Gastrocnemius medialis (tissue), 4 donors: Measurements from ENCODE around the gene DDX19B.
"Not testable (repeated sequence)": the region's sequence is repeated elsewhere in the genome, so short reads cannot be mapped to it uniquely, and the experiment has no call there.

ENCODE experiments used
- POLR2A ChIP-seq, 2 donors: fragments of 450-650 bp; IDR thresholded peaks; one replicate each; pipeline ENCODE4 v1.6.1; 2017; ENCODE audit warnings: antibody characterized with exemption in 2 of 2, mild to moderate bottlenecking in 2 of 2, moderate library complexity in 2 of 2
- TF ChIP-seq, protein P1 (sequence below), 5 experiments: fragments of 450-650 bp in 3 of 5; fragments of 200-600 bp in 2 of 5; sonication (generic) in 2 of 5; IDR thresholded peaks in 4 of 5; conservative IDR thresholded peaks in 1 of 5; 1 replicate in 4 of 5; 2 replicates in 1 of 5; pipeline ENCODE4 v1.5.1; 2016 to 2019; ENCODE audit warnings: antibody characterized with exemption in 5 of 5, mild to moderate bottlenecking in 3 of 5, moderate library complexity in 3 of 5

DNA sequence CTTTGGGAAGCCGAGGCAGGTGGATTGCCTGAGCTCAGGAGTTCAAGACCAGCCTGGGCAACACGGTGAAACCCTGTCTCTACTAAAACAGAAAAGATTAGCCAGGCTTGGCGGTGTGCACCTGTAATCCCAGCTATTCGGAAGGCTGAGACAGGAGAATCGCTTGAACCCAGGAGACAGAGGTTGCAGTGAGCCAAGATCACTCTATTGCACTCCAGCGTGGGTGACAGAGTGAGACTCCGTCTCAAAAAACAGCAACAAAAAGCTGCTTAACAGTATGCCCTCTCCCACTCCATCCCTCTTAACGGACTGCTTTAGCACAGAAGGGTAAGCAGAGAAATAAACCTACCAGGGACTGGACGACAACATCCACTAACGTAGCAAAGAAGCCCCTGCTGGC is 31.1 kb upstream of the DDX19B start:
- TF ChIP-seq, protein P1, sequence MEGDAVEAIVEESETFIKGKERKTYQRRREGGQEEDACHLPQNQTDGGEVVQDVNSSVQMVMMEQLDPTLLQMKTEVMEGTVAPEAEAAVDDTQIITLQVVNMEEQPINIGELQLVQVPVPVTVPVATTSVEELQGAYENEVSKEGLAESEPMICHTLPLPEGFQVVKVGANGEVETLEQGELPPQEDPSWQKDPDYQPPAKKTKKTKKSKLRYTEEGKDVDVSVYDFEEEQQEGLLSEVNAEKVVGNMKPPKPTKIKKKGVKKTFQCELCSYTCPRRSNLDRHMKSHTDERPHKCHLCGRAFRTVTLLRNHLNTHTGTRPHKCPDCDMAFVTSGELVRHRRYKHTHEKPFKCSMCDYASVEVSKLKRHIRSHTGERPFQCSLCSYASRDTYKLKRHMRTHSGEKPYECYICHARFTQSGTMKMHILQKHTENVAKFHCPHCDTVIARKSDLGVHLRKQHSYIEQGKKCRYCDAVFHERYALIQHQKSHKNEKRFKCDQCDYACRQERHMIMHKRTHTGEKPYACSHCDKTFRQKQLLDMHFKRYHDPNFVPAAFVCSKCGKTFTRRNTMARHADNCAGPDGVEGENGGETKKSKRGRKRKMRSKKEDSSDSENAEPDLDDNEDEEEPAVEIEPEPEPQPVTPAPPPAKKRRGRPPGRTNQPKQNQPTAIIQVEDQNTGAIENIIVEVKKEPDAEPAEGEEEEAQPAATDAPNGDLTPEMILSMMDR (IDR thresholded peaks at IDR 0.05 in 4 of 5, conservative IDR thresholded peaks at IDR 0.05 in 1 of 5) = not testable (repeated sequence)
- not testable (repeated sequence) for TF ChIP-seq POLR2A (IDR thresholded peaks at IDR 0.05)
